HG03139 (cell line): ENCODE data around the gene JUP.

ENCODE experiments used
- ATAC-seq: cut with Tn5 transposase; IDR thresholded peaks from one replicate; pipeline ENCODE4 v1.9.1; 2021; ENCODE audit not compliant: unreplicated experiment

The JUP gene

DNA sequence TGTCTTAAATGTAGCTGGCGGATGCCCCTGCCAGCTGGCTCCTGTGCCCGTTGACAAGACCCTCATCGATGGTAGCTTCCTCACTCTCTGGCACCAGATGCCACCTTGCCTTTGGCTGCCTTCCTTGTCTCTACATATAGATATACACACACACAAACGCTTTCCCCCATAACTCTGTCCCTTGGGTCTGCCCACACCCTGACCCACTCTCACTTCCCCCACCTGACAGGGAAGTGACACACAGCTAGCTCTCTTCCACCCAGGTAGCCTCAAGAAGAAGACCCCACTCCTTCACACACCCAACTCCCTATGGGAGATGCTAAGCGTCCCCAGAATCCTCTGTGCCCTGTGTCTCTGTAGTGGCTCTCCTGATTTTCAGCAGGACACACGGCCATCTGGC is 25.6 kb downstream of the JUP start:
- ATAC-seq: no peak

DNA sequence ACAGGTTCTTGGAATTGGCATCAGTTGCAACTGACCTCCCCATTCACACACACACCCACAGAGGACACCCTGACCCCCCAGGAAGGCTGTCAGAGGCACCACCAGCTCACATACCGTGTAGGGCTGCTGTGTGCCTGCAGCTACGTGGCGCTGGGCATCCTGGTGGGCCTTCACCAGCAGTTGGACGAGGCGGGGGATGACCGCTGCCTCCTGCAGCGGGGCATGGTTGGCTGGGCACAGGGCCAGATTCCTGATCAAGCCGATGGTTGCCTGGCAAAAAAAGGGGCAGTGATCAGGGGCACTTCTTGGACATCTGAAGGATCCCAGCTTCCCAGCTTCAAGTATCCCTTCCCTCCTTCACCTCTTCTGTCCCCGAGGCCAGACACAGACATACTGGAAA is 27.9 kb downstream of the JUP start:
- no peak for ATAC-seq

- no peak for ATAC-seq
These were observed 32.4 kb downstream of the JUP start for GRCh38 chr17:41754066-41754465.

DNA sequence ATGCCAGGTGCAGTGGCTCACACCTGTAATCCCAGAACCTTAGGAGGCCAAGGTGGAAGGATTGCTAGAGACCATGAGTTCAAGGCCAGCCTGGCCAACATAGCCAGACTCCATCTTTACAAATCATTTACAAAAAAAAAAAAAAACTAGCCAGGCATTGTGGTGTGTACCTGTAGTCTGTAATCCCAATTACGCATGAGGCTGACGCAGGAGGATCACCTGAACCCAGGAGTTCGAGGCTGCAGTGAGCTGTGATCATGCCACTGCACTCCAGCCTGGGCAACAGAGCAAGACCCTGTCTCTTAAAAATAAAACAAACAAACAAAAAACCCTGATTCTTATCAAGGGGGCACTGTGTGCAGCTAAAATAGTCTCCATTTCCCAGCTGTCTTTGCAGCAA is 35.2 kb downstream of the JUP start:
- ATAC-seq: no peak

- no peak for ATAC-seq
These were observed 35.6 kb downstream of the JUP start for GRCh38 chr17:41750862-41751261.

- no peak for ATAC-seq
These were observed 38.2 kb downstream of the JUP start for GRCh38 chr17:41748275-41748674.

DNA sequence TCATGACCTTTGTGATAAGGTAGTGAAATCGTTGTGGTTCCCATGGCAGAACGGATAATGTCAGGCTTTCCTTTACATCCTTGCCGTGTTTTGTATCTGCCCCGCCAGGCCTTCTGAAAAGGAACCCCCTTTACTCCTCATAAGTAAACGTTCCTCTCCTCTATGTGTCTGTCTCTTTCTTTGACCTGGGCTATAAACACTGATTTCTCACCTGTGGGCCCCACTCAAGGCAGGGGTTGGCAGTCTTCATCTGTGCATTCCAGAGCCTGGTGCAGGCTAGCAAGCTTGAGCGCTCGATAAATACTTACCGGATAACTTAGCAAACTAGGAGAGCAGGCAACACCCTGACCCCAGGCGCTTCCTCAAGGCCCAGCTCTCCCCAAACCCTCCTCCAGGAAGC is 44.8 kb downstream of the JUP start:
- no peak for ATAC-seq

- no peak for ATAC-seq
These were observed 46.0 kb downstream of the JUP start for GRCh38 chr17:41740506-41740905.

DNA sequence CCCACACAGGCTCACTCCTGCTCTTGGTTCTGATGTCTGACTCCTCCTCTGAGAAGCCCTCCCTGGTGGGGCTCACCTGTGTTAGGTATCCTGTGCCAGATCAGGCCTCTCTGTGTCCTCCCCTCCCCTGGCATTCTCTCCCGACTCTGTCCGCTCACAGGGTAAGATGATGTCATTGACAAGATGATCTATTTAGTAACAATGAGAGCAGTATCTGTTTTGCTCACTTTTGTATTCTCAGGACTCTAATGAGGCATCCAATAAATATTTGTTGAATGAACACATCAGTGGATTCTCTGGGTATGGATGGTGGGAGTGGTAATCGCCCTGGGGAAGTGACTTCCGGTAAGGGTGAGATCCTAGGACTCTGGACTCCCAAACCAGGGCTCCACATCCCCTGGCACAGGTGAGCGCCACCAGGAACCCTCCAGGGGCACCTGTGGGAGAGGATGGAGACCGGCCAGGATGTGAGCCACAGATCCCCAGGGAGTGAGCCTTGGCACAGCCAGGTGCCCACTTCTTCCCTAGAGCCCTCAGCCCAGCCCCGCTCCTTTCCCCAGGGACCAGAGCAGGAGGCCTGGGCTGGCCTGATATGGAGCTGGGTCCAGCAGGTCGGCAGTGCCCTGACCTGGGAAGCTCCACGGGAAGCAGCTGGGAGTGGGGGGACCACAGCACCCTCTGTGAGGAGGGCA is 46.7 kb downstream of the JUP start:
- ATAC-seq: no peak

DNA sequence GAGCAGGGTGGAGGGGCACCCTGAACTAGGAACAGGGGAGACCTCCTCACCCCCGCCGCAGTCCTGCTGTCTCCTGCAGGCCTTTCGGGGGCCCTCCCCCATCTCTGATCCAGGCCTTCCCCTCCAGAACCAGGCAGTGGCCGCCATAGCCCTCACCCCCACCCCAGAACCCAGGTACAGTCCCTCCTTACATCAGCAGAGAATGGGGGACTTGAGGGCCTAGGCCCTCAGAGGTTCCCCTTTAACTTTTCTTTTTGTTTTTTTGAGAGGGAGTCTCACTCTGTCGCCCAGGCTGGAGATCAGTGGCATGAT is 47.8 kb downstream of the JUP start:
- ATAC-seq: no peak

DNA sequence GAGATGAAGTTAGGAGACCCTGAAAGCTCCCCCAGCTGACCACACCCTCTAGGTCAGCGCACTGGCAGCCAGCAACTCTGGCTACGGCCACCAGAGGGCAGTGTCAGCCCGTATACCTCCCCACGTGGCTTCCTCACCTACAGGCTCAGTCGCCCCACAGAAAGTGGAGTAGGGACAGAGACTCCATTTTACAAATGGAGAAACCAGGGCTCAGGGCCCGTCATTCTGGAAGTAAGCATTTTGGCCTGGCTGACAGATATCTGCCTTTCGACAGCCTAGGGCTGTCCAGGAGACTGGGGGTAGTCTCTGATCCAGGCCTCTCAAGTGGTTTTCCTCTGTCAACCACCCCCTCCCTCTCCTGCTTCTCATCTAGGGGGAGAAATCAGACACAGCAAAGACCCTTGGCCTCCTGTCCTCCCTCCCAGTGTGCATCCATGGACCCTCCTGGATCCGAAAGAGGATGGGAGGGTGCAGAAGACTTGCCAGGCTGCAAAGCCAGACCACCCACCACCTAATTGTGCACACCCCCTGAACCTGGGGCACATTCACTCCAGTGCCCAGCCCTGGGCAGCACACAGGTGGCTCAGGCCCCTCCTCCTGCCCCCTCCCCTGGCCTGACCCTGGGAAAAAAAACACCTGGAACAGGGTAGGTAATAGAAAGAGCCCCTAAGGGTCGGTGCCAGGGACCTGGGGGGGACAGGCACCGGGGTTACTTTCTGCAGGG is 48.3 kb downstream of the JUP start:
- ATAC-seq: no peak

GRCh38 chr17:41737680-41738023 is 48.9 kb downstream of the JUP start:
- ATAC-seq: no peak

DNA sequence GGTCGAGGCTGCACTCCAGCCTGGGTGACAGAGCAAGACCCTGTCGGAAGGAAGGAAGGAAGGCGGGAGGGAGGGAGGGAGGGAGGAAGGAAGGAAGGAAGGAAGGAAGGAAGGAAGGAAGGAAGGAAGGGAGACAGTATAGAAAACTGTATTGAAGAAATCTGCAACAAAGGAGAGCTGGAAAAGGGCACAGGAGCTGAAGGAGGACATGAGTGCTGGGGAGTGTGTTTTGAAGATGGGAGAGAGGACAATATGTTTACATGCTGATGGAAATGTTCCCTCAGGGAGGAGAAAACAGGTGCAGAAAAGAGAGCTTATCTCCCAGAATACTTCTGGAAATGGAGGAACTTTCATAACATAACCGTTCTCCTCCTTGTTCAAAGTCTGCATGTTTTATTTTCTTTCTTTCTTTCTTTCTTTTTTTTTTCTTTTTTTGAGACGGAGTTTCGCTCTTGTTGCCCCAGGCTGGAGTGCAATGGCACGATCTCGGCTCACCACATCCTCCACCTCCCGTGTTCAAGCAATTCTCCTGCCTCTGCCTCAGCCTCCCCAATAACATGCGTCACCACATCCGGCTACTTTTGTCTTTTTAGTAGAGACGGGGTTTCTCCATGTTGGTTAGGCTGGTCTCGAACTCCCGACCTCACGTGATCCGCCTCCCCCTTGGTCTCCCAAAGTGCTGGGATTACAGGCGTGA is 49.4 kb downstream of the JUP start:
- no peak for ATAC-seq

DNA sequence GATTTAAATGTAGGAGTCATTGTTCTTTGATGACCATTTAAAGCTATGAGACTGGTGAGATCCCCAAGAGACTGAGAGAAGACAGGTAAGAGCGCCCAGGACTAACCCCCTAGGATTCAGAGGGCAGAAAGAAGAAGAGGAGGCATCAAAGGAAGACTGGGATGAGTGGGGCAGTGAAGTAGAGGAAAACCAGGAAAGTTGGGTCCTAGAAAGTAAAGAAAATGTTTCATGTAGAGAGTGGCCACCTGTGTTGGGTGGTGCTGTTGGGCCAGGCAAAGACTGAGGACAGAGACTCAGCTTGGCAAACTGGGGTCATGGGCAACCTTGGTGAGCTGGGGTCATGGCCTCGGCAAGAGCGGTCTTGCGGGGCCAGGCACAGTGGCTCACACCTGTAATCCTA is 50.8 kb downstream of the JUP start:
- ATAC-seq: no peak

DNA sequence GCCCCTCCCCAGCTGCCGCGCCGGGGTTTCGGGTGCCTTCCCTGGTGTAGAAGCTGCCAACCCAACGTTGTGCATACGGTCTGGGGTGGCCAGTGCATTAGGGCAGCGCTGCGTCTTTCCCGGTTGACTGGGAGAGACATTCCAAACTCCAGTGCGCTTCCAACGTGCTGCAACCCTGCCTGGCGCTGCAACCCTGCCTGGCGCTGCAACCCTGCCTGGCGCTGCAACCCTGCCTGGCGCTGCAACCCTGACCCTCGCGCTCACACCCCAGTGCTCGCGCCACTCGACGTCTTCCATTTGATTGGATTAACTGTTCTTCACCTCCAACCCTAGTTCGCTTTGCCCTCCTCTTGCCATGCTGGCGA is 51.6 kb downstream of the JUP start:
- ATAC-seq: no peak

GRCh38 chr17:41734139-41734948 is 52.2 kb downstream of the JUP start, which contains the start of gene HAP1:
Gene HAP1, minus strand, starts transcription at chr17:41734643. Its CDS starts 9 bp downstream, at chr17:41734634.
- no peak for ATAC-seq

DNA sequence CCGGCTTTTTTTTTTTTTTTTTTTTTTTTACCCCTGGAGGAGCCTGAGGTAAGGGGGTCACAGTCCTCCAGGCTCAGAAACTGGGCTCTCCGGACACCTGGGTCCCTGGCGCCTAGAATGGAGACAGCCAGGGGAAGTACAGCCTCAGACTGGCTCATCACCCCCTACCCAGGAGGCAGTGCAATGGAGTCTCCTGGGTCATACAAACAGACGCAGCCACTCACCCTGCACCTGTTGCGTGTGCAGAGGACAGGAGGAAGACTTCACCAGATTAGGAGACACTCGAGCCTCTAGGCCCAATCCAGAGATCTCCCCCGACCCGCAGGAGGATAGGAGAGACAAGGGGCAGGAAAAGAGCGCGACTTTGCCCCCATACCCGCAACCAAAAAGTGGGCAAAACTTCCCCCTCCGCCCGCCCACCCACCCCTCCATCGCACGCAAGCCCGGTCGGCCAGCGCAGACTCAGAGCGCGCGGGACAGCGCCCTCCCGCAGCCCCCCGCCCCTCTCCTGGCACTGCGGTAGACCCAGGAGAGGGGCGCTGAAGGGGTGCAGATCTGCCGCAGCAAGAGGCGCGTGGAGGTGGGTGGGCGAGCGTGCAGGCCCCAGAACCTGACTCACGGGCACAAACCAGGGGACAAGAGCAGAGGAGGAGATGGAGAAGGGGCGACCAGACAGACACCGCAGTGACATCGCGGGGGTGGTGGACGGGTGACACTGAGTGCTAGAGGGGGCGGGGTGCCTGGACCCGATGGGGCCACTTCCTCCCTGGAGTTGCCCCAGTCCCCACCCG is 53.0 kb downstream of the JUP start:
- no peak for ATAC-seq

DNA sequence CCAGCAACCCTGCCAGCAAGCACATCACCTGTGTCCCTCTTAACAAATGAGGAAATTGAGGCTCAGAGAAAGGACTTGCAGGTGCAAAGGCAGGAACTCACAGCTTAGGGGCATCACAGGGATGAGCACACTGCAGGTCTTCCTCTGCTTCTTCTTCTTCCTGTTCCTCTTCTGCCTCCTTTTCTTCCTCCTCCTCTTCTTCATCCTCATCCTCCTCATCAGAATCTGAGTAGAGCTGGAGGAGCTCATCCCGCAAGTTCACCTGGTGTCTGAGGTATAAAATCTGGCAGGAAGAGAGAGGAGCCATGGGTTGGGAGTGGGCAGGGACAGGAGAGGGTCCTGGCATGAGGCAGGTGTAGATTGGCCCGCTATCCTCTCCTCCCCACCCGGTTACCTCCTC is 54.7 kb downstream of the JUP start:
- ATAC-seq: no peak

DNA sequence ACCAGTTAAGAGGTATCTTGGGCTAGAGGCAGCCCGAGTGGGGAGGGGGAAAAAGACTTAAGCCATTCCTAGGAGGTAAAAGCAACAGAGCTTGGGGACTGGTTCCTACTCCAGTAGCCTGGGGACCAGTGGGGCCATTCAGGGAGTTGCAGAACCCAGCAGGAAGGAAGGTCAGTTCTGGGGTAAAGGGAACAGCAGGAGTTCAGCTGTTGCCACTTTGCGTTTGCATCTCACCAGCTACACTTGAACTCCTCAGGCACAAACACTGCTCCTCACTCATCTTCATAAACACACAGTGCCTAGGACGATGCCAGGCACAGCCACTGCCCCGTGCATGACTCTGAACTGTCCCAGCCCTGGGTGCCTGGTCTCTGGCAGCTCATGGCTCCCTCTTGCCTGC is 56.0 kb downstream of the JUP start:
- no peak for ATAC-seq

- no peak for ATAC-seq
These were observed 58.5 kb downstream of the JUP start for GRCh38 chr17:41728056-41728455.

DNA sequence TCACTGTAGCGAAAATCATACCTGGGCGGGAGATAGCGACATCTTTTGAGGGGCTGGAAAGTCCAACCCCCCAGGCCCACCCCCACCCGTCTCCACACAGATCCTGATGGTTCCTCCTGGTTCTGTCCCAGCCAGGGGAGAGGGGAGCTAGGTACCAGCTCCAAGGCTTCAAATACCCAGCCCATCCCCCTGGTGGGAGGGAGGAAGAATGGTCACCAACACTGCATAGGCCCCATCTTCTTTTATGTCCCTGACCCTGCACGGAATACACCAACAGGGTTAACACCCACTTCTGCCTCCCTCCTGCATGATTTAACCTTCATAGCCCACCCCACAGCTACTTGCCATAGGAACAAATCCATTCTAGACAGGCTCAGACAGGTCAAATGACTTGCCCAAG is 61.4 kb downstream of the JUP start:
- no peak for ATAC-seq
